ENCODE measurements around the gene CFAP46. TPM values are rescaled to one million over a fixed set of nuclear protein-coding genes. Genes with fewer than 3 reads are reported as not detected.

The CFAP46 gene
- total RNA-seq, 1 donor: 0.09 TPM

DNA sequence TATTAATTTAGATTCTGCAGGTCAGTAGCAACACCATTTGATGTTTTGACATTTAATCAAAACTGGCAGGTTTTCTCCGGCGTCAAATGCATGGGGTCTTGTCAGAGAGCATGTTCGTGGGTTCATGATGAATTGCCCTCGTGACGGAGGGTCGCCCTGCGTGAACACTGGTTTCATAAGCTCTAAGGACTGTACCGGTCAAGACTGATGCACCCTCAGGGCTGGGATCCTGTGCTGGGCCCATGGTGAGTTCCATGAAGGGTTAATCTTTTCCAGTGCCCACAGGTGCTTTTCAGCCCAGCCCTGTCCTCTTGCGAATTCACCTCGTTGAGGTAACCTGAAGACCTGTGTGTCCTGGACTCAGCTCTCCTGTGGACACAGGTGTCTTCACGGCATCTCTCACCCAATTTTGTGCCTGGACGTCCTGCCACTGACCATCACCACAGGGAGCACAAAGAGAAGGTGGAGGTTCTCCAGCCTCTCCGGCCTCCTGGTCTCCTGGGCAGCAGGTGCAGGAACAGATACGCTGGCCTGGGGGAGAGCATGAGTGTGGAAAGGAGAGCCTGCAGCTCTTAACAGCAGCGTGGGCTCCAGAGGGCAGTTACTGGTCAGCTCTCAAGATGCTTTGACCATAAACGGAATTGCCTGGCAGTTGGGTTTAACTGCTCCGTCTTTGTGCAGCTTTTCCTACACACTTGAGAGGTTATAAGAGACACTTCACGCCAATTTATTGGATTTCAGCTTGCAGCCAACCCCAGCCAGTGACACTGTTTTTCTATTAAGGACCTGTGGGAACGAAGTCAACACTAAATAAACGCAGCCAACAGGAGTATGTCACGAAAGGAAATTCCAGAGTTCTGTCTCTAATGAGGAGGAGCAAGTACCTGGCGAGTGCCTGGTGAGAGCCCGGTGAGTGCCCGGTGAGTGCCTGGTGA lies 37.4 kb upstream of the CFAP46 start:
- TF ChIP-seq, protein P1, sequence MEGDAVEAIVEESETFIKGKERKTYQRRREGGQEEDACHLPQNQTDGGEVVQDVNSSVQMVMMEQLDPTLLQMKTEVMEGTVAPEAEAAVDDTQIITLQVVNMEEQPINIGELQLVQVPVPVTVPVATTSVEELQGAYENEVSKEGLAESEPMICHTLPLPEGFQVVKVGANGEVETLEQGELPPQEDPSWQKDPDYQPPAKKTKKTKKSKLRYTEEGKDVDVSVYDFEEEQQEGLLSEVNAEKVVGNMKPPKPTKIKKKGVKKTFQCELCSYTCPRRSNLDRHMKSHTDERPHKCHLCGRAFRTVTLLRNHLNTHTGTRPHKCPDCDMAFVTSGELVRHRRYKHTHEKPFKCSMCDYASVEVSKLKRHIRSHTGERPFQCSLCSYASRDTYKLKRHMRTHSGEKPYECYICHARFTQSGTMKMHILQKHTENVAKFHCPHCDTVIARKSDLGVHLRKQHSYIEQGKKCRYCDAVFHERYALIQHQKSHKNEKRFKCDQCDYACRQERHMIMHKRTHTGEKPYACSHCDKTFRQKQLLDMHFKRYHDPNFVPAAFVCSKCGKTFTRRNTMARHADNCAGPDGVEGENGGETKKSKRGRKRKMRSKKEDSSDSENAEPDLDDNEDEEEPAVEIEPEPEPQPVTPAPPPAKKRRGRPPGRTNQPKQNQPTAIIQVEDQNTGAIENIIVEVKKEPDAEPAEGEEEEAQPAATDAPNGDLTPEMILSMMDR (IDR thresholded peaks at IDR 0.05; ENCODE audit: insufficient read depth, low read length): no peak
- no peak overlapping the region for H3K4me3 ChIP-seq (ENCODE audit: low read depth, low read length)
- no peak for DNase-seq (ENCODE audit: low read depth)

DNA sequence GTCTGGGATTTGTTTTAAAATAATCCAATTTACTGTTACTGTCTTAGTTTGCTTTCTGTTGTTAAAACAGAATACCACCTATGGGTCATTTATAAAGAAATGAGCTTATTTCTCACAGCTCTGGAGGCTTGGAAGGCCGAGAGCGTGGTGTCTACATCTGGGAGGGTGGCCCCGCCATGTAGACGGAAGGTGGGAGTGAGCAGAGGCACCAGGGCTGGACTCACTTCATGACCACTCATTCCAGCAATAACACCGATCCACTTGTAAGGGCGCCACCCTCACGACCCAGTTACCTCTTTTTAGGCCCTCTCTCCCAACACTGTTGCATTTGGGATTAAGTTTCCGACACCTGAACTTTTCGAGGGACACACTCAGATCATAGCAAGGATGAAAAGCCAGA lies 36.2 kb upstream of the CFAP46 start:
- TF ChIP-seq, protein P1 (IDR thresholded peaks at IDR 0.05; ENCODE audit: insufficient read depth, low read length): no peak
- no peak for DNase-seq (ENCODE audit: low read depth)

GRCh38 chr10:132977807-132978206 lies 35.4 kb upstream of the CFAP46 start:
- DNase-seq (ENCODE audit: low read depth): no peak
- H3K4me3 ChIP-seq (ENCODE audit: low read depth, low read length): no peak overlapping the region
- TF ChIP-seq, protein P1 (IDR thresholded peaks at IDR 0.05; ENCODE audit: insufficient read depth, low read length): no peak

More for the DNA sequence above, 36.2 kb upstream of the CFAP46 start:
- H3K4me3 ChIP-seq (ENCODE audit: low read depth, low read length): no peak overlapping the region

- DNase-seq (ENCODE audit: low read depth): no peak
- TF ChIP-seq, protein P1 (IDR thresholded peaks at IDR 0.05; ENCODE audit: insufficient read depth, low read length): no peak
- no peak overlapping the region for H3K4me3 ChIP-seq (ENCODE audit: low read depth, low read length)
Measured at GRCh38 chr10:132977076-132977475, 34.7 kb upstream of the CFAP46 start.

GRCh38 chr10:132975831-132976682 lies 33.7 kb upstream of the CFAP46 start:
- no peak for DNase-seq (ENCODE audit: low read depth)
- no peak overlapping the region for H3K4me3 ChIP-seq (ENCODE audit: low read depth, low read length)
- TF ChIP-seq, protein P1 (IDR thresholded peaks at IDR 0.05; ENCODE audit: insufficient read depth, low read length): no peak

- no peak overlapping the region for H3K4me3 ChIP-seq (ENCODE audit: low read depth, low read length)
- TF ChIP-seq, protein P1 (IDR thresholded peaks at IDR 0.05; ENCODE audit: insufficient read depth, low read length): no peak
- peak; percentile 72 for DNase-seq (ENCODE audit: low read depth)
Measured at GRCh38 chr10:132974886-132975830, 32.8 kb upstream of the CFAP46 start.

Data from fibroblast of the aortic adventitia (primary cell).